MCF 10A (cell line): Measurements from ENCODE around the gene MGAT5. TPM values are rescaled to one million over a fixed set of nuclear protein-coding genes. Genes with fewer than 3 reads are reported as not detected.

Experiments used
- BruUV-seq: library from RNA; stranded (reverse); fragments of 400-500 nt; replicated peaks from 2 replicates; lab custom pipeline; 2021; lab: Mats Ljungman, UMichigan
- CTCF ChIA-PET: fragments of 300-600 bp; sonication (Branson Sonifier 250); formaldehyde crosslinking; extraction: SDS; loops from one replicate; lab custom pipeline; 2021; ENCODE audit warnings: antibody characterized with exemption, inconsistent platforms; lab: Yijun Ruan, JAX
- POLR2A ChIA-PET: fragments of 300-600, 350-650 bp; sonication (Branson Sonifier 250); formaldehyde crosslinking; extraction: SDS; loops from one replicate; lab custom pipeline; 2020; ENCODE audit warnings: antibody characterized with exemption, inconsistent platforms; lab: Yijun Ruan, JAX
- DNase-seq: peaks from one replicate; pipeline ENCODE4 v3.0.0-alpha.2; 2018; ENCODE audit not compliant: unreplicated experiment
- H3K27ac Mint-ChIP-seq: one replicate; pipeline ENCODE4 v1.8.0; 2022; ENCODE audit warnings: mild to moderate bottlenecking, low read depth, mixed read lengths; ENCODE audit not compliant: unreplicated experiment
- H3K27me3 Mint-ChIP-seq: one replicate; pipeline ENCODE4 v1.8.0; 2022; ENCODE audit warnings: mixed read lengths; ENCODE audit not compliant: insufficient read depth, unreplicated experiment
- H3K36me3 Mint-ChIP-seq: one replicate; pipeline ENCODE4 v1.8.0; 2022; ENCODE audit warnings: mild to moderate bottlenecking, moderate library complexity, mixed read lengths; ENCODE audit not compliant: insufficient read depth, unreplicated experiment
- H3K4me1 Mint-ChIP-seq: one replicate; pipeline ENCODE4 v1.8.0; 2022; ENCODE audit warnings: mixed read lengths; ENCODE audit not compliant: insufficient read depth, unreplicated experiment
- H3K4me3 Mint-ChIP-seq: one replicate; pipeline ENCODE4 v1.8.0; 2022; ENCODE audit warnings: mild to moderate bottlenecking, moderate library complexity, mixed read lengths; ENCODE audit not compliant: unreplicated experiment
- H3K9me3 Mint-ChIP-seq: one replicate; pipeline ENCODE4 v1.8.0; 2022; ENCODE audit warnings: mixed read lengths; ENCODE audit not compliant: unreplicated experiment
- CTCF ChIP-seq: fragments of 200-600 bp; IDR thresholded peaks from one replicate; pipeline ENCODE4 v1.8.0; 2022; ENCODE audit warnings: antibody characterized with exemption, mild to moderate bottlenecking; ENCODE audit not compliant: unreplicated experiment
- intact Hi-C: fragments of 100-400 bp; cut with micrococcal nuclease; formaldehyde crosslinking; loops from 2 replicates; pipeline ENCODE4 v1.14.1; 2022
- total RNA-seq: library from RNA; stranded (reverse); gene quantifications from 2 replicates; pipeline ENCODE4 v1.2.3, GENCODE V29; 2022

The MGAT5 gene
- total RNA-seq, 1 experiment from 2014 or later = 22.2 TPM

GRCh38 chr2:134408386-134408785, 154.5 kb downstream of the MGAT5 start:
- no TSS peak for BruUV-seq
- Mint-ChIP-seq H3K4me3 (no peak overlapping the region), H3K4me1 (peaks cover 45% of the 10 kb centered on the region), H3K36me3 (no peaks in the 10 kb centered on the region), H3K9me3 (no peaks in the 10 kb centered on the region), H3K27me3 (no peaks in the 10 kb centered on the region), H3K27ac (no peak overlapping the region)
- POLR2A ChIA-PET = interaction anchor here (0.9 kb wide), 1 partner anchor 290 kb away, joined by 3 read pairs; no protein-coding TSS in a partner anchor
- intact Hi-C loops = no loop called here
- DNase-seq = no peak
- no peak for TF ChIP-seq CTCF
- CTCF ChIA-PET = interaction anchor here (1.6 to 6.7 kb wide), 3 partner anchors 29 to 290 kb away, joined by 6 to 169 read pairs (median 154); no protein-coding TSS in a partner anchor

- H3K4me1 Mint-ChIP-seq = peaks cover 41% of the 10 kb centered on the region
- CTCF ChIA-PET = interaction anchor here (0.8 to 6.7 kb wide), 5 partner anchors 12 to 290 kb away, joined by 3 to 169 read pairs (median 6); no protein-coding TSS in a partner anchor
- intact Hi-C loops = no loop called here
Observed at GRCh38 chr2:134408791-134409190, 154.9 kb downstream of the MGAT5 start.

GRCh38 chr2:134410006-134410405, 156.1 kb downstream of the MGAT5 start:
- H3K9me3 Mint-ChIP-seq = no peaks in the 10 kb centered on the region
- H3K4me3 Mint-ChIP-seq = no peak overlapping the region
- no peak for TF ChIP-seq CTCF
- no TSS peak for BruUV-seq
- peaks cover 41% of the 10 kb centered on the region for H3K4me1 Mint-ChIP-seq
- H3K36me3 Mint-ChIP-seq = peaks cover 5% of the 10 kb centered on the region
- DNase-seq = no peak
- H3K27ac Mint-ChIP-seq = no peak overlapping the region
- POLR2A ChIA-PET = interaction anchor here (1.6 to 2.4 kb wide), 2 partner anchors 290 to 292 kb away, joined by 6 to 11 read pairs; no protein-coding TSS in a partner anchor
- intact Hi-C loops = loop anchor here (5.0 kb wide), 1 partner anchor 203 kb away; no protein-coding TSS in a partner anchor
- H3K27me3 Mint-ChIP-seq = no peaks in the 10 kb centered on the region
- CTCF ChIA-PET = interaction anchor here (0.5 to 6.7 kb wide), 11 partner anchors 8 to 597 kb away, joined by 3 to 169 read pairs (median 6); no protein-coding TSS in a partner anchor

More at GRCh38 chr2:134408791-134409190, 154.9 kb downstream of the MGAT5 start:
- POLR2A ChIA-PET = interaction anchor here (0.9 kb wide), 1 partner anchor 290 kb away, joined by 3 read pairs; no protein-coding TSS in a partner anchor
- Mint-ChIP-seq H3K9me3 (no peaks in the 10 kb centered on the region), H3K4me3 (no peak overlapping the region), H3K27ac (no peak overlapping the region), H3K36me3 (peaks cover 2% of the 10 kb centered on the region), H3K27me3 (no peaks in the 10 kb centered on the region)
- DNase-seq = no peak
- no peak for TF ChIP-seq CTCF
- no TSS peak for BruUV-seq

GRCh38 chr2:134410831-134411231, 157.0 kb downstream of the MGAT5 start:
- intact Hi-C loops = loop anchor here (5.0 kb wide), 1 partner anchor 204 kb away; no protein-coding TSS in a partner anchor
- POLR2A ChIA-PET = interaction anchor here (1.0 to 2.4 kb wide), 3 partner anchors 34 to 293 kb away, joined by 4 to 11 read pairs (median 6); no protein-coding TSS in a partner anchor
- TF ChIP-seq CTCF = no peak

More at GRCh38 chr2:134410831-134411231, 157.0 kb downstream of the MGAT5 start:
- H3K9me3 Mint-ChIP-seq = no peaks in the 10 kb centered on the region
- H3K4me3 Mint-ChIP-seq = no peak overlapping the region
- no peaks in the 10 kb centered on the region for H3K27me3 Mint-ChIP-seq
- no peak for DNase-seq
- no TSS peak for BruUV-seq
- no peak overlapping the region for H3K27ac Mint-ChIP-seq
- peaks cover 5% of the 10 kb centered on the region for H3K36me3 Mint-ChIP-seq
- peaks cover 34% of the 10 kb centered on the region for H3K4me1 Mint-ChIP-seq
- CTCF ChIA-PET = interaction anchor here (0.6 to 6.7 kb wide), 34 partner anchors 10 to 525 kb away, joined by 3 to 169 read pairs (median 6); no protein-coding TSS in a partner anchor
